H1 (cell line): ENCODE results near the gene CAPN9. TPM values are rescaled to one million over a fixed set of nuclear protein-coding genes. Genes with fewer than 3 reads are reported as not detected.
A peak's percentile ranks its signal among the peaks of the same experiment; 100 is the strongest.

Source experiments
- CTCF ChIA-PET: fragments of 300-600 bp; sonication (Branson Sonifier 250); formaldehyde crosslinking; loops from one replicate; lab custom pipeline; 2021; ENCODE audit not compliant: partially characterized antibody; lab: Charles Lee
- POLR2A ChIA-PET: fragments of 300-600 bp; sonication (Branson Sonifier 250); formaldehyde crosslinking; loops from one replicate; lab custom pipeline; 2021; ENCODE audit warnings: inconsistent platforms; ENCODE audit not compliant: partially characterized antibody; lab: Charles Lee
- DNase-seq, 2 experiments: peaks; one replicate each; pipeline versions ENCODE4 v3.0.0 to v3.0.0-alpha.2; 2010 to 2022; ENCODE audit warnings: low spot score in 2 of 2, low read depth in 1 of 2, mixed read lengths in 1 of 2
- FAIRE-seq: peaks from 2 replicates; lab custom pipeline; 2011; peaks lifted over from hg19 to GRCh38; lab: Jason Lieb, UNC
- H2AFZ ChIP-seq: 2 replicates; pipeline ENCODE4 v1.8.1; 2012; ENCODE audit warnings: low read length, inconsistent platforms
- H2AK5ac ChIP-seq: 2 replicates; pipeline ENCODE4 v1.6.1; 2013; ENCODE audit warnings: low read depth, low read length
- H2BK120ac ChIP-seq: replicated peaks from 2 replicates; pipeline ENCODE3; 2013; ENCODE audit warnings: low read depth, low read length, inconsistent platforms
- H2BK12ac ChIP-seq: 2 replicates; pipeline ENCODE4 v1.6.1; 2013; ENCODE audit warnings: low read depth, low read length
- H2BK15ac ChIP-seq: 2 replicates; pipeline ENCODE4 v1.6.1; 2013; ENCODE audit warnings: low read length
- H2BK20ac ChIP-seq: 2 replicates; pipeline ENCODE4 v1.6.1; 2013; ENCODE audit warnings: low read length
- H2BK5ac ChIP-seq: 2 replicates; pipeline ENCODE4 v1.6.1; 2013; ENCODE audit warnings: low read depth, low read length
- H3K14ac ChIP-seq: 2 replicates; pipeline ENCODE4 v1.6.1; 2013; ENCODE audit warnings: inconsistent platforms; ENCODE audit not compliant: insufficient read length
- H3K18ac ChIP-seq: 2 replicates; pipeline ENCODE4 v1.6.1; 2013; ENCODE audit warnings: low read length; ENCODE audit errors: extremely low read depth
- H3K23ac ChIP-seq: 2 replicates; pipeline ENCODE4 v1.6.1; 2013; ENCODE audit warnings: inconsistent platforms; ENCODE audit not compliant: insufficient read length
- H3K23me2 ChIP-seq: 2 replicates; pipeline ENCODE4 v1.6.1; 2013; ENCODE audit warnings: low read depth, low read length
- H3K27ac ChIP-seq: 2 replicates; pipeline ENCODE4 v1.6.1; 2011; ENCODE audit warnings: low read depth, low read length, inconsistent platforms
- H3K27me3 ChIP-seq, 4 experiments: replicated peaks in 1 of 4; 1 replicate in 1 of 4; 2 replicates in 3 of 4; pipeline versions ENCODE4 v1.6.1 to v1.8.1; 2011 to 2013; ENCODE audit warnings: low read length in 3 of 4, mild to moderate bottlenecking in 3 of 4, inconsistent platforms in 2 of 4, mixed read lengths in 2 of 4, moderate library complexity in 1 of 4; ENCODE audit not compliant: control insufficient read depth in 3 of 4, insufficient read depth in 3 of 4; ENCODE audit errors: extremely low read depth in 1 of 4
- H3K36me3 ChIP-seq, 4 experiments: 2 replicates each; pipeline versions ENCODE4 v1.6.1 to v1.8.1; 2011 to 2013; ENCODE audit warnings: mild to moderate bottlenecking in 4 of 4, low read length in 3 of 4, moderate library complexity in 2 of 4, control low read depth in 1 of 4, inconsistent platforms in 1 of 4; ENCODE audit not compliant: insufficient read depth in 4 of 4, control insufficient read depth in 2 of 4
- H3K4ac ChIP-seq: replicated peaks from 2 replicates; pipeline ENCODE3; 2013; ENCODE audit warnings: low read length, low read depth, mixed read lengths, inconsistent platforms; ENCODE audit not compliant: insufficient read length
- H3K4me1 ChIP-seq, 4 experiments: replicated peaks in 1 of 4; 1 replicate in 1 of 4; 2 replicates in 3 of 4; pipeline versions ENCODE4 v1.6.1 to v1.8.1; 2011 to 2013; ENCODE audit warnings: low read length in 3 of 4, inconsistent platforms in 2 of 4, mixed read lengths in 1 of 4; ENCODE audit not compliant: insufficient read depth in 4 of 4, control insufficient read depth in 3 of 4
- H3K4me2 ChIP-seq, 2 experiments: 2 replicates each; pipeline versions ENCODE4 v1.6.1 to v1.8.1; 2011 to 2013; ENCODE audit warnings: low read depth in 2 of 2, low read length in 2 of 2, control low read depth in 1 of 2, inconsistent platforms in 1 of 2, mild to moderate bottlenecking in 1 of 2; ENCODE audit not compliant: insufficient read depth in 1 of 2
- H3K4me3 ChIP-seq, 4 experiments: fragments of 200-600, 300-600 bp in 1 of 4; sonication (generic), shearing (Covaris generic), sonication (Bioruptor Twin) in 1 of 4; 2 replicates each; pipeline versions ENCODE4 v1.5.1 to v1.8.1; 2011 to 2016; ENCODE audit warnings: low read length in 4 of 4, low read depth in 3 of 4, control low read depth in 2 of 4, inconsistent platforms in 2 of 4, mild to moderate bottlenecking in 2 of 4, mixed read lengths in 1 of 4, moderate library complexity in 1 of 4; ENCODE audit not compliant: insufficient read depth in 2 of 4; ENCODE audit errors: extremely low read depth in 1 of 4
- H3K56ac ChIP-seq: replicated peaks from 2 replicates; pipeline ENCODE3; 2013; ENCODE audit warnings: low read depth, mild to moderate bottlenecking, mixed read lengths, low read length, inconsistent platforms; ENCODE audit not compliant: insufficient read length
- H3K79me1 ChIP-seq: 2 replicates; pipeline ENCODE4 v1.6.1; 2013; ENCODE audit warnings: low read depth, low read length, control low read depth
- H3K79me2 ChIP-seq, 2 experiments: 2 replicates each; pipeline versions ENCODE4 v1.6.1 to v1.8.1; 2012 to 2013; ENCODE audit warnings: low read length in 2 of 2, mild to moderate bottlenecking in 2 of 2, inconsistent platforms in 1 of 2; ENCODE audit not compliant: insufficient read depth in 2 of 2, control insufficient read depth in 1 of 2
- H3K9ac ChIP-seq, 4 experiments: replicated peaks in 1 of 4; 1 replicate in 1 of 4; 2 replicates in 3 of 4; pipeline versions ENCODE4 v1.6.1 to v1.8.1; 2011 to 2013; ENCODE audit warnings: low read depth in 3 of 4, low read length in 3 of 4, control low read depth in 2 of 4, mild to moderate bottlenecking in 2 of 4, moderate library complexity in 2 of 4, inconsistent platforms in 1 of 4; ENCODE audit errors: extremely low read depth in 1 of 4
- H3K9me3 ChIP-seq, 2 experiments: 2 replicates each; pipeline versions ENCODE4 v1.6.1 to v1.8.1; 2012 to 2013; ENCODE audit warnings: mild to moderate bottlenecking in 2 of 2, moderate library complexity in 2 of 2, control low read depth in 1 of 2, inconsistent platforms in 1 of 2, low read depth in 1 of 2, low read length in 1 of 2, mixed read lengths in 1 of 2; ENCODE audit not compliant: insufficient read depth in 2 of 2
- H4K20me1 ChIP-seq, 2 experiments: replicated peaks in 1 of 2; 2 replicates each; pipeline versions ENCODE3 to v1.8.1; 2011 to 2013; ENCODE audit warnings: inconsistent platforms in 2 of 2, low read length in 2 of 2, mild to moderate bottlenecking in 1 of 2; ENCODE audit not compliant: insufficient read depth in 2 of 2, control insufficient read depth in 1 of 2
- H4K5ac ChIP-seq: 2 replicates; pipeline ENCODE4 v1.6.1; 2013; ENCODE audit warnings: low read length, low read depth, mixed read lengths, inconsistent platforms; ENCODE audit not compliant: insufficient read length
- H4K8ac ChIP-seq: 2 replicates; pipeline ENCODE4 v1.8.0; 2013; ENCODE audit warnings: mild to moderate bottlenecking, moderate library complexity, low read length, inconsistent platforms; ENCODE audit not compliant: insufficient read depth; ENCODE audit errors: extremely low read depth
- H4K91ac ChIP-seq: replicated peaks from 2 replicates; pipeline ENCODE3; 2013; ENCODE audit warnings: low read length, mixed read lengths, inconsistent platforms; ENCODE audit not compliant: insufficient read length
- ASH2L ChIP-seq: fragments of 200-600, 300-600 bp; sonication (generic); IDR thresholded peaks from one replicate; pipeline ENCODE4 v1.7.1; 2017; ENCODE audit warnings: low read length
- CBX8 ChIP-seq: fragments of 300-800, 300-1000 bp; sonication (generic); IDR thresholded peaks from 2 replicates; pipeline ENCODE4 v1.7.1; 2016; ENCODE audit warnings: low read depth, low read length, borderline replicate concordance
- CHD2 ChIP-seq: IDR thresholded peaks from 2 replicates; pipeline ENCODE4 v1.6.1; 2012; ENCODE audit warnings: low read length, improper control_type of control experiment
- EGR1 ChIP-seq: IDR thresholded peaks from 2 replicates; pipeline ENCODE4 v1.6.1; 2011; ENCODE audit warnings: low read depth, low read length, borderline replicate concordance
- EP300 ChIP-seq, 2 experiments: IDR thresholded peaks; 1 replicate in 1 of 2; 2 replicates in 1 of 2; pipeline ENCODE4 v1.6.1; 2011 to 2012; ENCODE audit warnings: low read depth in 2 of 2, low read length in 2 of 2, mild to moderate bottlenecking in 2 of 2, borderline replicate concordance in 1 of 2, inconsistent platforms in 1 of 2, moderate library complexity in 1 of 2
- EZH2 ChIP-seq: fragments of 200-600 bp; sonication (generic); IDR thresholded peaks from 2 replicates; pipeline ENCODE4 v1.7.1; 2012; ENCODE audit warnings: low read depth, mild to moderate bottlenecking, moderate library complexity, low read length, inconsistent platforms; ENCODE audit not compliant: severe bottlenecking
- JUND ChIP-seq: IDR thresholded peaks from 2 replicates; pipeline ENCODE4 v1.6.1; 2011; ENCODE audit warnings: mild to moderate bottlenecking, improper control_type of control experiment, low read length
- POU5F1 ChIP-seq: IDR thresholded peaks from 2 replicates; pipeline ENCODE4 v1.6.1; 2011; ENCODE audit warnings: low read depth, mild to moderate bottlenecking, low read length, moderate library complexity
- RXRA ChIP-seq: IDR thresholded peaks from 2 replicates; pipeline ENCODE4 v1.6.1; 2011; ENCODE audit warnings: low read depth, mild to moderate bottlenecking, low read length, moderate library complexity; ENCODE audit not compliant: insufficient read depth
- SIRT6 ChIP-seq: IDR thresholded peaks from one replicate; pipeline ENCODE4 v1.7.1; 2012; ENCODE audit warnings: low read length, inconsistent platforms
- WGBS, 2 experiments: shearing (Covaris generic) in 1 of 2; methylation state at CpG; one replicate each; pipeline versions ENCODE4 v1.1.6 to v1.1.7; 2013 to 2015; ENCODE audit warnings: low lambda C conversion rate in 2 of 2, mixed read lengths in 2 of 2, inconsistent platforms in 1 of 2, low coverage in 1 of 2, missing lambda C conversion rate in 1 of 2; ENCODE audit not compliant: insufficient replicate concordance in 2 of 2, insufficient coverage in 1 of 2, insufficient read length in 1 of 2; ENCODE audit errors: extremely low coverage in 1 of 2, missing lambda C conversion rate in 1 of 2; 5-methylcytosine and 5-hydroxymethylcytosine counted together
- polyA plus RNA-seq, 7 experiments: library from polyadenylated mRNA; depleted of rRNA in 3 of 7; stranded (reverse) in 5 of 7; unstranded in 2 of 7; fragments of >200 nt in 5 of 7; fragments of 200-250 nt in 2 of 7; gene quantifications; 1 replicate in 5 of 7; 2 replicates in 1 of 7; 4 replicates in 1 of 7; pipeline versions ENCODE4 v1.2.1 to v1.2.3, GENCODE V29; 2011 to 2013; ENCODE audit warnings: missing spikeins in 2 of 7, mixed read lengths in 2 of 7
- total RNA-seq: library from RNA; stranded (reverse); fragmentation: NEBNext Ultra II Directional; extraction: Animal tissue kit (Norgen Biotek cat#: 25700); gene quantifications from 2 replicates; pipeline ENCODE4 v1.2.1, GENCODE V29; 2021
- TF ChIP-seq, protein P1 (sequence below): IDR thresholded peaks from 2 replicates; pipeline ENCODE4 v1.6.1; 2011; ENCODE audit warnings: low read depth, mild to moderate bottlenecking, low read length; ENCODE audit not compliant: insufficient read depth

Gene CAPN9
- total and polyA plus RNA-seq, 2 of the 8 experiments (the other 6 are each of a cell fraction or from before 2014, with no cell fraction given), result 0.22 to 0.76 TPM

DNA sequence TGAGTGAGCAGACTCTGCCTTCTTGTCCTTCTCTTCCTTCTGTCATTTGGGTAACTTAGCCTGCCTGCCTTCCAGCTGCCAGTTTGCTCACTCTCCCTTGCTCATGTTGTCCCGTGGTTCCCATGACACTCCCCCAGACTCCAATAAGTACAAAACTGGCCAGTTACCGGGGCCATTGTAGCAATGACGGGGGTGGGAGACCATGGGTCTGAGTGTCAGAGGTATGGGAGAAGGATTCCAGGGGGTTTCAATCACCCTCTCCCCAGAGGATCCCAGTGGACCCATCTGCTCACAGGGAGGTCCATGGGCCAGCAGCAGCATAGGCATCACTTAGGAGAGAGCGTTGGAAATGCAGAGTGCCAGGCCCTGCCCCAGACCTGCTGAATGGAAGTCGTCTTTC lies 51.3 kb downstream of the CAPN9 start:
- H3K14ac ChIP-seq, result no peak overlapping the region
- TF ChIP-seq JUND, result no peak
- TF ChIP-seq ASH2L, result no peak
- TF ChIP-seq EP300 (IDR thresholded peaks at IDR 0.05; ENCODE audit: borderline replicate concordance in 1 of 2, low read depth in 2 of 2, low read length in 2 of 2), result no peak
- TF ChIP-seq RXRA, result no peak
- no peak for TF ChIP-seq EZH2
- no peak for TF ChIP-seq POU5F1
- TF ChIP-seq, protein P1, sequence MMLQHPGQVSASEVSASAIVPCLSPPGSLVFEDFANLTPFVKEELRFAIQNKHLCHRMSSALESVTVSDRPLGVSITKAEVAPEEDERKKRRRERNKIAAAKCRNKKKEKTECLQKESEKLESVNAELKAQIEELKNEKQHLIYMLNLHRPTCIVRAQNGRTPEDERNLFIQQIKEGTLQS, result no peak
- no peak for TF ChIP-seq SIRT6
- no peak for TF ChIP-seq CBX8
- TF ChIP-seq CHD2, result no peak
- TF ChIP-seq EGR1, result no peak

More for the DNA sequence above, 51.3 kb downstream of the CAPN9 start:
- H3K23ac ChIP-seq, result no peak overlapping the region
- no peaks in the 10 kb centered on the region for H3K9me3 ChIP-seq
- POLR2A ChIA-PET, result interaction anchor here (1.3 kb wide), 1 partner anchor 68 kb away, joined by 3 read pairs; no protein-coding TSS in a partner anchor
- CTCF ChIA-PET, result interaction anchor here (0.6 to 4.4 kb wide), 35 partner anchors 9 to 417 kb away, joined by 3 to 27 read pairs (median 4); no protein-coding TSS in a partner anchor
- peaks cover 0 to 1% of the 10 kb centered on the region in 2 experiments for H4K20me1 ChIP-seq
- no peak overlapping the region for H3K9ac ChIP-seq
- no peak overlapping the region for H3K4ac ChIP-seq
- 0 out of 7 replicates have a peak, but pooled peaks cover 0 to 2% (median 0%) of the 10 kb centered on the region in 4 experiments for H3K4me1 ChIP-seq
- H2BK15ac ChIP-seq, result no peak overlapping the region
- no peak overlapping the region for H2BK12ac ChIP-seq
- H4K5ac ChIP-seq, result no peak overlapping the region
- H2BK120ac ChIP-seq, result no peak overlapping the region
- no peaks in the 10 kb centered on the region; a peak in 3 of 7 replicates for H3K27me3 ChIP-seq
- no peak overlapping the region for H4K91ac ChIP-seq
- H2BK20ac ChIP-seq, result no peak overlapping the region
- no peaks in the 10 kb centered on the region for H3K79me1 ChIP-seq
- H3K18ac ChIP-seq, result no peak overlapping the region
- H3K79me2 ChIP-seq, result no peaks in the 10 kb centered on the region
- H2BK5ac ChIP-seq, result no peak overlapping the region
- H3K23me2 ChIP-seq, result no peaks in the 10 kb centered on the region
- 77% methylated on average over 5 of the region's 5 CpGs; no CpG with 5 or more reads in 1 of the 2 experiments for WGBS, 2 experiments
- DNase-seq (peak in 1 of 2 experiments; percentile 10), FAIRE-seq (no peak)
- H2AFZ ChIP-seq, result no peak overlapping the region
- no peak overlapping the region for H3K4me3 ChIP-seq
- H3K4me2 ChIP-seq, result no peak overlapping the region
- H4K8ac ChIP-seq, result no peak overlapping the region; the same call in 1 of the 2 replicates
- H3K27ac ChIP-seq, result no peak overlapping the region
- H3K36me3 ChIP-seq, result no peaks in the 10 kb centered on the region
- H3K56ac ChIP-seq, result no peak overlapping the region
- no peak overlapping the region for H2AK5ac ChIP-seq
